Measurements from ENCODE around the gene MAPK8IP2.
"Not testable (repeated sequence)": the region's sequence is repeated elsewhere in the genome, so short reads cannot be mapped to it uniquely, and the experiment has no call there.

The MAPK8IP2 gene

DNA sequence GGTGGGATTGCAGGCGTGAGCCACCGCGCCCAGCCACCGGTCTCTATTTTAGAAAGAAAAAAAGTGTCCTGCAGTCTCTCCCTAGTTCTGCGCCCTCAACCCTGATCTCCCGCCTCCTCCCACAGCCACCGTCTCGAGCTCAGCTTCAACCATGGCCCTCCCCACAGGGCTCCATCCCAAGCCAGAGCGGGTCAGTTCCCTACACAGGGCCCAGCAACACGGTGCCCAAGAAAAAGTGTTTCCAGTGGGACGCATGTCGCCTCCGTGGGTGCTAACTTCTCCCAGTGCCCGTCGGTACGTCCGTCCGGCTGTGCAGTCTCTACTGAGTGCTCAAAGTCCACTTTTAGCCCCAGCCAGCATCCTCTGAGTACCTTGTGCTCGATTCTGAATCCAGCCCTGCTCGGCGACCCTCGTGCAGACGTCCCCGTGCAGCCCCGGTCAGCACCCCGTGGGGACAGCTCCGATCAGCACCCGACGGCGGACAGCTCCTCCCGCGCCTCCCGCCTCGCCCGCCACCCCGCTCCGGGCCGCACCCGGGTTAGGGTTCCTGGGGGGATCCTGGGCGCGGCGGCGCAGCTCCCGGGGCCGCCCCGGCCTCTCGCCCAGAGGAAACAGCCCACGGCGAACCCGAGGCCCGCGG, 657 bp upstream of the MAPK8IP2 start:
- DNase-seq (ENCODE audit: low spot score): no peak

GRCh38 chr22:50600967-50601668, 525 bp downstream of the MAPK8IP2 start:
- DNase-seq (ENCODE audit: low spot score): no peak

DNA sequence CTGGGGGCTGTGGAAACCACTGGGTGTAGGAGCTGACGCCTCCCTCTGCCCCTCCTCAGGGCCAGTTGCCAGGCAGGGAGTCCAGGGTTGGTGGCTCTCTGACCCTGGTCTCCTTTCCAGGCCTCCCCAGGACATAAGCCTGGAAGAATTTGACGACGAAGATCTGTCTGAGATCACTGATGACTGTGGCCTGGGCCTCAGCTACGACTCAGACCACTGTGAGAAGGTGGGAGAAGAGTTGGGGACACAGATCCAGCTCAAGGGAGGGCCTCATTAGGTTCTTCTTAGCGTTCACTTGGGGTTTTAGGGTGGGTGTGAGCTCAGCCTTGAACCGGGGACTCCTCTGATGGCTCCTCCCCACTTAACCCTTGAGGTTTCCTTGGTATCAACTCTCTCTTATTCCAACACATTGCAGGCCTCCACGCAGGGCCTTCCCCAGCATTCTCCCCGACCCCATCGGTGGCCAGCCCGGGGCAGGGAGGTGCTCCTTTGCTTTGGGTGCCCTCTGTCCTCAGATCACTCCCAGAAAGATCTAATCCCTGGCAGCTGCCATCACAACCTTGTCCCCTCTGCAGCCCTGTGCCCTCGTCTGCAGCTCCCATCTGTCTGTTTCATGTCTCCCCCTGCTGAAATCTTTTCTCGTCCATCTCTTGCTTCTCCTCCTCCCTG, 1.2 kb downstream of the MAPK8IP2 start:
- DNase-seq (ENCODE audit: low spot score): no peak

DNA sequence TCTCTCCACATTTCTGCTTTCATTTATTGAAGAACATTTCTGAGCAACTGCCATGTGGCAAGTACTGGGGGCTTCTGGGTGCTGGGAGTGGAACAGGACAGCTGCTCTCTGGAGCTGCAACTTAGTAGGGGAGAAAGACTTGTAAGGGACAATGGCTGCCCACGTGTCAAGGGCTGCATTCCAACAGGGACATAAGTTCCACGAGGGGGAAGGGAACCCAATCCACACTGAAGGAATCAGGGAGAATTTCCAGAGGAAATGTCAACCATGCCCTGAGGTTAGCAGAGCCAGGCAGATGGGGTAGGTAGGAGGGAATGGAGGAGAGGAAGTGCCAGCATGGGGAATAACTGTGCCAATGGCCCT, 1.7 kb downstream of the MAPK8IP2 start:
- no peak for DNase-seq (ENCODE audit: low spot score)

GRCh38 chr22:50603511-50604255, 3.1 kb downstream of the MAPK8IP2 start:
- no peak for DNase-seq (ENCODE audit: low spot score)

DNA sequence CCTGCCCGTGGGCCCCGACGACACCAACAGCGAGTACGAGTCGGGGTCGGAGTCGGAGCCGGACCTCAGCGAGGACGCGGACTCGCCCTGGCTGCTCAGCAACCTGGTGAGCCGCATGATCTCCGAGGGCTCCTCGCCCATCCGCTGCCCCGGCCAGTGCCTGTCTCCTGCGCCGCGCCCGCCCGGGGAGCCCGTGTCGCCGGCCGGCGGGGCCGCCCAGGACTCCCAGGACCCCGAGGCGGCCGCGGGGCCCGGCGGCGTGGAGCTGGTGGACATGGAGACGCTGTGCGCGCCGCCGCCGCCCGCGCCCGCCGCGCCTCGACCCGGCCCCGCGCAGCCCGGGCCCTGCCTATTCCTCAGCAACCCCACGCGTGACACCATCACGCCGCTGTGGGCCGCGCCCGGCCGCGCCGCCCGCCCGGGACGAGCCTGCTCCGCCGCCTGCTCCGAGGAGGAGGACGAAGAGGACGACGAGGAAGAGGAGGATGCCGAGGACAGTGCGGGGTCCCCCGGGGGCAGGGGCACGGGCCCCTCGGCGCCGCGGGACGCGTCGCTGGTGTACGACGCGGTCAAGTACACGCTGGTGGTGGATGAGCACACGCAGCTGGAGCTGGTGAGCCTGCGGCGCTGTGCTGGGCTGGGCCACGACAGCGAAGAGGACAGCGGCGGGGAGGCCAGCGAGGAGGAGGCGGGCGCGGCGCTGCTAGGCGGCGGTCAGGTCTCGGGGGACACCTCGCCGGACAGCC, 3.8 kb downstream of the MAPK8IP2 start:
- DNase-seq (ENCODE audit: low spot score): no peak

- no peak for DNase-seq (ENCODE audit: low spot score)
These were observed 4.5 kb downstream of the MAPK8IP2 start for GRCh38 chr22:50605002-50605612.

DNA sequence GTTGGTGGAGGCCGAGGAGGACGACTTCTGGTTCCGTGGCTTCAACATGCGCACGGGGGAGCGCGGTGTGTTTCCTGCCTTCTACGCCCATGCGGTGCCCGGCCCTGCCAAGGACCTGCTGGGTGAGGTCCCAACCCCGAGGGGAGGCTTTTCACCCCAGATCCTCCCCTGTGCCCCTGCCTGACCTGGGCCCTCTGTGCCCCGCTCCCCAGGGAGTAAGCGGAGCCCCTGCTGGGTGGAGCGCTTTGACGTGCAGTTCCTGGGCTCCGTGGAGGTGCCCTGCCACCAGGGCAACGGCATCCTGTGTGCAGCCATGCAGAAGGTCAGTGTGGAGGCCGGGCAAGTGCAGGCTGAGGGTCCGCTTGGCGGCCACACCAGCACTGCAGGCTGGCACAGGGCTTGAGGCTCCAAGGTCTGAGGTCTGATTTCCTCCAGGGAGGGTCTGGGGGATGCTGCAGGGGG, 5.1 kb downstream of the MAPK8IP2 start:
- no peak for DNase-seq (ENCODE audit: low spot score)

GRCh38 chr22:50606165-50606945, 5.8 kb downstream of the MAPK8IP2 start:
- DNase-seq (ENCODE audit: low spot score): no peak

DNA sequence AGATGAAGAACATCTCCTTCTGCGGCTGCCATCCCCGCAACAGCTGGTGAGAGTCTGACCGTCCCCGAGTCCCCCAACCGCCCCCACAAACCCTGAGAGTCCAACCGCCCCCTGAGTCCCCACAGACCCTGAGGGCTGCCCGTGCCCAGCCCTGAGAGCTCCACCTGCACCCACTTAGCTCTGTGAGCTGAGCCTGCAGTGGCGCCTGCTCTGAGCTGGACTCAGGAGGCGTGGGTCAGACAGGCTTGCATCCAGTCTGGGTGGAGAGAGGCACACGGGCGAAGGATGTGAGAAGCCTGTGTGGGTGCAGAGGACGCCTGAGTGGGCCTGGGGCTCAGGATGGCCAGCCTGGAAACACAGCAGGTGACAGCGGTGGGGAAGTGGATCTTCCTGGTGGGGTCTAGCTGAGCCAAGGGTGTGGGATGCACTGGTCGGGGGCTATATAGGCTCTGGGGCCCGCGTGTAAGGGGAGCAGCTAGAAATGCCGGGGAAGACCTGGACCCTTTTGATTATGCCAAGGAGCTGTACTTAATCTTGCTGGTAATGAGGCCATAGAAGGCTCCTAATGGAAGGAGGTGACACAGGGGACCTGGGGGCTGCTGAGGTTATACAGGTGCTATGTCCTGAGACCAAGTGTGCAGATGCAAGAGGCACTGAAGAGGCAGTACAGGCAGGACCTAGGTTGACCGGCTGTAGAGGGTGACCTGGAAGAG, 6.5 kb downstream of the MAPK8IP2 start:
- no peak for DNase-seq (ENCODE audit: low spot score)

- DNase-seq (ENCODE audit: low spot score): no peak
These were observed 7.0 kb downstream of the MAPK8IP2 start for GRCh38 chr22:50607659-50608020.

DNA sequence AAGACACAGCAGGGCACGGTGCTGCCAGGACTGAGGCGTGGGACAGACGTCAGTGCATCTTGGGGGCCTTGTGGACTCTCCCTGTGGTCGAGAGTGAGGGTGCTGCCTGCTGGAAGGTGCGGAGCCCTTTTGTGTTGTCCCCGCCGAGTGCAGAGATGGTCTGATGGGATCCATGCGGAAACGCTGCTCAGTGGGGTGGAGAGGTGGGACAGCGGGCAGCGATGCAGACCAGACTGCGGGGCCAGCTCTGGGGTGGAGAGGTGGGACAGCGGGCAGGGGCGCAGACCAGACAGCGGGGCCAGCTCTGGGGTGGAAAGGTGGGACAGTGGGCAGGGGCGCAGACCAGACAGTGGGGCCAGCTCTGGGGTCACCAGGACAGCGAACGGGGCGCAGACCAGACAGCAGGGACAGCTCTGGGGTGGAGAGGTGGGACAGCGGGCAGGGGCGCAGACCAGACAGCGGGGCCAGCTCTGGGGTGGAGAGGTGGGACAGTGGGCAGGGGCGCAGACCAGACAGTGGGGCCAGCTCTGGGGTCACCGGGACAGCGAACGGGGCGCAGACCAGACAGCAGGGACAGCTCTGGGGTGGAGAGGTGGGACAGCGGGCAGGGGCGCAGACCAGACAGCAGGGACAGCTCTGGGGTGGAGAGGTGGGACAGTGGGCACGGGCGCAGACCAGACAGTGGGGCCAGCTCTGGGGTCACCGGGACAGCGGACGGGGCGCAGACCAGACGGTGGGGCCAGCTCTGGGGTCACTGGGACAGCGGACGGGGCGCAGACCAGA, 7.7 kb downstream of the MAPK8IP2 start:
- DNase-seq (ENCODE audit: low spot score): not testable (repeated sequence)

GRCh38 chr22:50608996-50609395, 8.4 kb downstream of the MAPK8IP2 start:
- no peak for DNase-seq (ENCODE audit: low spot score)

DNA sequence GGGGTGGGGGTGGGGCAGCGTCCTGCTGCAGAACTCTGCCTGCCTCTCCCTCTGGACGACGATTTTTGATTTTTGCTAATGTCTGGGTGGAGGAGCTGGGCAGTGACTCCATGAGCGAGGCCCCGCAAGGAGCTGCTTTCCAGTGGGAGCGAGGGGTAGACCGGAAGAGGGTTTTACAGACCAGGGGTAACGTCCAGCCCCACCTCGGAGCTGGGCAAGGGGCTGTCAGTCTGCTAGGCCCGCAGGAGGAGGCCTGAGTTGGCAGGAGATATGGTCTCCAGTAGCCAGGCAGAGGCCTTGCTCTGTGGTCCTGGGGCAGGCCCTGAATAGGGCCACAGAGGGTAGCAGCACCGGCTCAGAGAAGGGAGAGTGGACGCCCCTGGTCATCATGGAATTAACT, 9.0 kb downstream of the MAPK8IP2 start:
- DNase-seq (ENCODE audit: low spot score): no peak

- DNase-seq (ENCODE audit: low spot score): no peak
These were observed 9.5 kb downstream of the MAPK8IP2 start for GRCh38 chr22:50610041-50610451.

GRCh38 chr22:50610581-50610980, 10.0 kb downstream of the MAPK8IP2 start:
- no peak for DNase-seq (ENCODE audit: low spot score)

DNA sequence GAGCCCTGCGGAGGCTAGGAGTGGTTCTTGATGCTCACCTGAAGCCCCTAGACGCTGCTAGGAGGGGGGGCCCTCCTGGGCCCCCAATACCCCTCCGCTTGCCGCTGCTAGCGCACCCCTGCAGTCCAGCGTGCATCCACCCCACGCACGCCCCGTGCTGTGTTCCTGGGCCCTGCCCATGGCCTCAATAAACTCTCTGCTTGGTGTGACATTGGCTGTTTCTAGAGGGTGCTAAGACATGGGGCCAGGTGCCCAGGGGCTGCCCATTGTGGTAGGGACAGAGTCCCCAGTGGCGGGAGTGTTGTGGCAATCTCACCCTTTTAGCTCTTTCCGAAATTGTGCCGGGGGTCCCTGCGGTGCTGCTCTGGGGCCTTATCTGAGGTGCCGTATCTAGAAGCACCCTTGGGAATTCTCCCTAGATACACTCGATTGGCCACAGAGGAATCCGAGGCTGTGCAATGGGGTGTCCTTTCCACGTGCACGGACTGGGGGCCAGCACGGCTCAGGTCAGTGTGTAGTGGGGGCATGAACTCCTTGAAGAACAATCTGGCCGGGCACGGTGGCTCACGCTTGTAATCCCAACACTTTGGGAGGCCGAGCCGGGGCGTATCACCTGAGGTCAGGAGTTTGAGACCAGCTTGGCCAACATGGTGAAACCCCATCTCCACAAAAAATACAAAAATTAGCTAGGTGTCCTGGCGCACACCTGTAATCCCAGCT, 10.9 kb downstream of the MAPK8IP2 start:
- no peak for DNase-seq (ENCODE audit: low spot score)

GRCh38 chr22:50612168-50612527, 11.6 kb downstream of the MAPK8IP2 start:
- DNase-seq (ENCODE audit: low spot score): no peak
